IMR-90 (cell line): ENCODE measurements around the gene TOM1.

Source experiments
- MAFK ChIP-seq: IDR thresholded peaks from 2 replicates; pipeline ENCODE4 v1.6.1; 2012; ENCODE audit warnings: low read depth, low read length, improper control_type of control experiment
- MXI1 ChIP-seq: IDR thresholded peaks from 2 replicates; pipeline ENCODE4 v1.6.1; 2012; ENCODE audit warnings: low read depth, mild to moderate bottlenecking, low read length, moderate library complexity, borderline replicate concordance
- POLR2A ChIP-seq: IDR thresholded peaks from 2 replicates; pipeline ENCODE4 v1.6.1; 2012; ENCODE audit warnings: mild to moderate bottlenecking, low read depth, low read length
- TF ChIP-seq, protein P1 (sequence below): conservative IDR thresholded peaks from 2 replicates; pipeline ENCODE4 v1.5.1; 2012; ENCODE audit warnings: mild to moderate bottlenecking, low read depth, low read length, improper control_type of control experiment

DNA sequence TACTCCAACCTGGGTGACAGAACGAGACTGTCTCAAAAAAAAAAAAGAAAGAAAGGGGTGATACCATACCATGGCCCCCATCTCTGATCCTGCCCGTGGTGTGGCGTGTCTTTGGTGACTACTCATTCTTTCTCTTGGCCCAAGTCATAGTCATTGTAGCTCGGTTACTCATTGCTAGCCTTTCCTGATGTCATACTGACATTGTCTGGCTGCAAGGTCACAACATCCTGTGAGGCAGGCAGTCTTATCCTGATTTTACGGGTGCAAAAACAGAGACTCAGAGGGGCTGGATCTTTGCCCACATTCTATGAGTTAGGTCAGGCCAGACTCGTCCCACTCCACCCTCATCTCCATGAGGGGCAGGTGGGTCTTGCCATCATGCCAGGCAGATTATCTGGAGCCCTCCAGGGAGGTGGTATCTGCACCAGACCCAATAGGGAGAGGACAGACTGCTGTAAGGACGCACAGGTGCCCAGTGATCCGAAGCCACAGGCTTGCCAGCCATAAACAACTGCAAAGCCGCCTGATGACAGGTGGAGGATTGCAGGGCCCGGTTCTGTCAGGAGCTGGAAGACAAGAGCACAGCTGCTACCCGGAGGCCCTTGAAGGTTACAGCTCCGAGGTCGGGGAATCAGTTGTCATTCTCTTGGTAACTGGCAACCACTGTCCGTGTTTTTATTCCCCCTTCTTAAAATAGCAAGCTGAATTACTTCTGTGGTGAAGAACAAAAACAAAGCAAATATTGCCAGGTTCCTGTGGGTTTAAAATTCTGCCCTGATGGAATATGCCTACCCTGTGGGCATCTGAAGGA, 13.8 kb downstream of the TOM1 start:
- TF ChIP-seq, protein P1, sequence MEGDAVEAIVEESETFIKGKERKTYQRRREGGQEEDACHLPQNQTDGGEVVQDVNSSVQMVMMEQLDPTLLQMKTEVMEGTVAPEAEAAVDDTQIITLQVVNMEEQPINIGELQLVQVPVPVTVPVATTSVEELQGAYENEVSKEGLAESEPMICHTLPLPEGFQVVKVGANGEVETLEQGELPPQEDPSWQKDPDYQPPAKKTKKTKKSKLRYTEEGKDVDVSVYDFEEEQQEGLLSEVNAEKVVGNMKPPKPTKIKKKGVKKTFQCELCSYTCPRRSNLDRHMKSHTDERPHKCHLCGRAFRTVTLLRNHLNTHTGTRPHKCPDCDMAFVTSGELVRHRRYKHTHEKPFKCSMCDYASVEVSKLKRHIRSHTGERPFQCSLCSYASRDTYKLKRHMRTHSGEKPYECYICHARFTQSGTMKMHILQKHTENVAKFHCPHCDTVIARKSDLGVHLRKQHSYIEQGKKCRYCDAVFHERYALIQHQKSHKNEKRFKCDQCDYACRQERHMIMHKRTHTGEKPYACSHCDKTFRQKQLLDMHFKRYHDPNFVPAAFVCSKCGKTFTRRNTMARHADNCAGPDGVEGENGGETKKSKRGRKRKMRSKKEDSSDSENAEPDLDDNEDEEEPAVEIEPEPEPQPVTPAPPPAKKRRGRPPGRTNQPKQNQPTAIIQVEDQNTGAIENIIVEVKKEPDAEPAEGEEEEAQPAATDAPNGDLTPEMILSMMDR, result no peak
- 0 out of 2 replicates have a peak, but pooled peaks have one; percentile 14 for TF ChIP-seq POLR2A
- TF ChIP-seq MXI1, result 0 out of 2 replicates have a peak, but pooled peaks have one; percentile 15
- TF ChIP-seq MAFK, result no peak
